HepG2 (cell line): ENCODE results near the gene PARN. TPM values are rescaled to one million over a fixed set of nuclear protein-coding genes. Genes with fewer than 3 reads are reported as not detected.

ENCODE experiments used
- AHR ChIP-seq: IDR thresholded peaks from 2 replicates; pipeline ENCODE4 v1.6.1; 2018; ENCODE audit warnings: missing genetic modification reagents, missing compliant biosample characterization
- BORCS8-MEF2B ChIP-seq: sonication (generic); formaldehyde crosslinking; IDR thresholded peaks from 2 replicates; pipeline ENCODE4 v1.8.0; 2022; ENCODE audit warnings: mild to moderate bottlenecking, missing genetic modification reagents
- DMAP1 ChIP-seq: IDR thresholded peaks from 2 replicates; pipeline ENCODE4 v1.6.1; 2016
- FOXO1 ChIP-seq: sonication (generic); formaldehyde crosslinking; IDR thresholded peaks from 2 replicates; pipeline ENCODE4 v1.4.0; 2020; ENCODE audit warnings: missing genetic modification reagents
- GABPB1 ChIP-seq: IDR thresholded peaks from 2 replicates; pipeline ENCODE4 v1.6.1; 2016; ENCODE audit warnings: mild to moderate bottlenecking, missing genetic modification reagents, moderate library complexity, missing compliant biosample characterization
- JDP2 ChIP-seq: sonication (generic); formaldehyde crosslinking; IDR thresholded peaks from 2 replicates; pipeline ENCODE4 v1.8.1; 2022; ENCODE audit warnings: missing genetic modification reagents, borderline replicate concordance
- ZNF121 ChIP-seq: sonication (generic); formaldehyde crosslinking; IDR thresholded peaks from 2 replicates; pipeline ENCODE4 v1.5.0; 2020; ENCODE audit warnings: mild to moderate bottlenecking, missing genetic modification reagents
- ZNF230 ChIP-seq: sonication (generic); formaldehyde crosslinking; IDR thresholded peaks from 2 replicates; pipeline ENCODE4 v1.4.0; 2020; ENCODE audit warnings: mild to moderate bottlenecking, missing genetic modification reagents
- ZNF350 ChIP-seq: sonication (generic); formaldehyde crosslinking; IDR thresholded peaks from 2 replicates; pipeline ENCODE4 v1.4.0; 2020; ENCODE audit warnings: mild to moderate bottlenecking, low read depth, missing genetic modification reagents, borderline replicate concordance
- ZNF432 ChIP-seq: sonication (generic); formaldehyde crosslinking; IDR thresholded peaks from 2 replicates; pipeline ENCODE4 v1.5.0; 2020; ENCODE audit warnings: missing genetic modification reagents, mild to moderate bottlenecking, borderline replicate concordance
- ZNF460 ChIP-seq: sonication (generic); formaldehyde crosslinking; IDR thresholded peaks from 2 replicates; pipeline ENCODE4 v1.5.1; 2020; ENCODE audit warnings: missing genetic modification reagents, mild to moderate bottlenecking, borderline replicate concordance
- ZNF572 ChIP-seq: sonication (generic); formaldehyde crosslinking; IDR thresholded peaks from 2 replicates; pipeline ENCODE4 v1.5.1; 2020; ENCODE audit warnings: mild to moderate bottlenecking, missing genetic modification reagents
- ZNF605 ChIP-seq: sonication (generic); formaldehyde crosslinking; IDR thresholded peaks from 2 replicates; pipeline ENCODE4 v1.8.0; 2022; ENCODE audit warnings: mild to moderate bottlenecking, missing genetic modification reagents
- ZNF607 ChIP-seq: sonication (generic); formaldehyde crosslinking; IDR thresholded peaks from 2 replicates; pipeline ENCODE4 v1.5.1; 2020; ENCODE audit warnings: missing genetic modification reagents, mild to moderate bottlenecking, borderline replicate concordance
- ZNF839 ChIP-seq: sonication (generic); formaldehyde crosslinking; IDR thresholded peaks from 2 replicates; pipeline ENCODE4 v1.4.0; 2020; ENCODE audit warnings: missing genetic modification reagents, mild to moderate bottlenecking, borderline replicate concordance
- polyA plus RNA-seq, 8 experiments: library from polyadenylated mRNA; depleted of rRNA in 3 of 8; stranded (reverse) in 7 of 8; unstranded in 1 of 8; fragments of >200 nt; fragmentation: Illumina TruSeq in 4 of 8; extraction: Trizol in 4 of 8; gene quantifications; 2 replicates each; pipeline versions ENCODE4 v1.2.1 to v1.2.3, GENCODE V29; 2011 to 2016; ENCODE audit warnings: low read depth in 4 of 8, missing spikeins in 1 of 8, mixed read lengths in 1 of 8; ENCODE audit not compliant: insufficient read depth in 1 of 8
- total RNA-seq, 5 experiments: library from RNA; depleted of rRNA; stranded (reverse); fragments of >200 nt; fragmentation: Illumina TruSeq; extraction: Trizol; gene quantifications; 2 replicates each; pipeline ENCODE4 v1.2.3, GENCODE V29; 2016; ENCODE audit warnings: low read depth in 1 of 5
- TF ChIP-seq, protein P1 (sequence below): sonication (generic); formaldehyde crosslinking; IDR thresholded peaks from 2 replicates; pipeline ENCODE4 v1.8.0; 2022; ENCODE audit warnings: mild to moderate bottlenecking, missing genetic modification reagents, borderline replicate concordance
- TF ChIP-seq, protein P2 (sequence below): sonication (generic); formaldehyde crosslinking; IDR thresholded peaks from 2 replicates; pipeline ENCODE4 v1.5.0; 2020; ENCODE audit warnings: missing genetic modification reagents
- TF ChIP-seq, protein P3 (sequence below): sonication (generic); formaldehyde crosslinking; IDR thresholded peaks from 2 replicates; pipeline ENCODE4 v1.4.0; 2020; ENCODE audit warnings: missing genetic modification reagents
- TF ChIP-seq, protein P4 (sequence below): sonication (generic); formaldehyde crosslinking; IDR thresholded peaks from 2 replicates; pipeline ENCODE4 v1.4.0; 2020; ENCODE audit warnings: missing genetic modification reagents

Gene PARN
- total and polyA plus RNA-seq, 2 of the 13 experiments (the other 11 are each of a cell fraction or from before 2014, with no cell fraction given) = 13.3 to 47.6 TPM

DNA sequence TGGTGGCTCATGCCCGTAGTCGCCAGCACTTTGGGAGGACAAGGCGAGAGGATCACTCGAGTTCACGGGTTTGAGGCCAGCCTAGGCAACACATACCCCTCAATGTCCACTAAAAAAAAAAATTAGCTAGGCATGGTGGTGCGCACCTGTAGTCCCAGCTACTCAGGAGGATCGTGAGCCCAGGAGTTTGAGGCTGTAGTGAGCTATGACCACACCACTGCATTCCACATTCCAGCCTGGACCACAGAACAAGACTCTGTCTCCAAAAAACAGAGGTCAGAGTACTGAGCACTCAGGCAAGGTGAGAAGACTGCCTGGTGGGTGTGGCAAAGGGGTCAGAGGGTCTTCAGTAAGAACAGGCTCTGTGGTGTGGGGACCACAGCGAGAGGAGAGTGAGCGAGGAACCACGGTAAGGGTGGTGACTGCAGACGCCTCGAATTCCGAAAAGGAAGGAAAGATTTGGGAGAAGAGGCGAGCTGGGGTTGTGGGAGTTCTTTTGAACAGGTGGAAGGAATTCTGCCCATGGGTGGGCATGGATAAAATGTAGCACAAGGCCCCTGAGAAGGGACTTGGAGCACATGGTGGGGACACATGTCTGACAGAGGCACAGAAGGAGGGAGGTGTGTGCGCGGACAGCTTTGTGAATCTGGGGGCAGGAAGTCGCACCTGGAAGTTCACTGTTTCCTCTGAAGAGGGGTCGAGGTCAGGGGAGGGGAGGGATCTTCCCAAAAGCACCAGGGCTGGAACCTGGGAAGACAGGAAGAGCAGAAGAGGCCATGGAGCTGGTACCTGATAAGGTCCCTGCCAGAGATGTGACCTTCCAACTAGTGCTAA, 134.6 kb downstream of the PARN start (continued):
- TF ChIP-seq, protein P1, sequence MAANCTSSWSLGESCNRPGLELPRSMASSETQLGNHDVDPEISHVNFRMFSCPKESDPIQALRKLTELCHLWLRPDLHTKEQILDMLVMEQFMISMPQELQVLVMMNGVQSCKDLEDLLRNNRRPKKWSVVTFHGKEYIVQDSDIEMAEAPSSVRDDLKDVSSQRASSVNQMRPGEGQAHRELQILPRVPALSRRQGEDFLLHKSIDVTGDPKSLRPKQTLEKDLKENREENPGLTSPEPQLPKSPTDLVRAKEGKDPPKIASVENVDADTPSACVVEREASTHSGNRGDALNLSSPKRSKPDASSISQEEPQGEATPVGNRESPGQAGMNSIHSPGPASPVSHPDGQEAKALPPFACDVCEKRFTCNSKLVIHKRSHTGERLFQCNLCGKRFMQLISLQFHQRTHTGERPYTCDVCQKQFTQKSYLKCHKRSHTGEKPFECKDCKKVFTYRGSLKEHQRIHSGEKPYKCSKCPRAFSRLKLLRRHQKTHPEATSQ = peak; percentile 48; the same call in 1 of the 2 replicates
- TF ChIP-seq JDP2 (no peak), ZNF605 (CRISPR knock-in tag) (0 out of 2 replicates have a peak, but pooled peaks have one; percentile 24), AHR (CRISPR knock-in tag) (no peak), ZNF607 (CRISPR knock-in tag) (0 out of 2 replicates have a peak, but pooled peaks have one; percentile 27), ZNF460 (peak; percentile 80), ZNF121 (CRISPR knock-in tag) (peak; percentile 96), ZNF230 (CRISPR knock-in tag) (0 out of 2 replicates have a peak, but pooled peaks have one; percentile 56), GABPB1 (CRISPR knock-in tag) (no peak), ZNF350 (CRISPR knock-in tag) (0 out of 2 replicates have a peak, but pooled peaks have one; percentile 49), FOXO1 (CRISPR knock-in tag) (no peak), ZNF432 (CRISPR knock-in tag) (no peak), DMAP1 (CRISPR knock-in tag) (no peak), BORCS8-MEF2B (CRISPR knock-in tag) (0 out of 2 replicates have a peak, but pooled peaks have one; percentile 41), ZNF572 (CRISPR knock-in tag) (no peak), ZNF839 (CRISPR knock-in tag) (peak; percentile 54; the same call in 1 of the 2 replicates)
- TF ChIP-seq, protein P2, sequence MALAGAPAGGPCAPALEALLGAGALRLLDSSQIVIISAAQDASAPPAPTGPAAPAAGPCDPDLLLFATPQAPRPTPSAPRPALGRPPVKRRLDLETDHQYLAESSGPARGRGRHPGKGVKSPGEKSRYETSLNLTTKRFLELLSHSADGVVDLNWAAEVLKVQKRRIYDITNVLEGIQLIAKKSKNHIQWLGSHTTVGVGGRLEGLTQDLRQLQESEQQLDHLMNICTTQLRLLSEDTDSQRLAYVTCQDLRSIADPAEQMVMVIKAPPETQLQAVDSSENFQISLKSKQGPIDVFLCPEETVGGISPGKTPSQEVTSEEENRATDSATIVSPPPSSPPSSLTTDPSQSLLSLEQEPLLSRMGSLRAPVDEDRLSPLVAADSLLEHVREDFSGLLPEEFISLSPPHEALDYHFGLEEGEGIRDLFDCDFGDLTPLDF (CRISPR knock-in tag) = no peak
- TF ChIP-seq, protein P3, sequence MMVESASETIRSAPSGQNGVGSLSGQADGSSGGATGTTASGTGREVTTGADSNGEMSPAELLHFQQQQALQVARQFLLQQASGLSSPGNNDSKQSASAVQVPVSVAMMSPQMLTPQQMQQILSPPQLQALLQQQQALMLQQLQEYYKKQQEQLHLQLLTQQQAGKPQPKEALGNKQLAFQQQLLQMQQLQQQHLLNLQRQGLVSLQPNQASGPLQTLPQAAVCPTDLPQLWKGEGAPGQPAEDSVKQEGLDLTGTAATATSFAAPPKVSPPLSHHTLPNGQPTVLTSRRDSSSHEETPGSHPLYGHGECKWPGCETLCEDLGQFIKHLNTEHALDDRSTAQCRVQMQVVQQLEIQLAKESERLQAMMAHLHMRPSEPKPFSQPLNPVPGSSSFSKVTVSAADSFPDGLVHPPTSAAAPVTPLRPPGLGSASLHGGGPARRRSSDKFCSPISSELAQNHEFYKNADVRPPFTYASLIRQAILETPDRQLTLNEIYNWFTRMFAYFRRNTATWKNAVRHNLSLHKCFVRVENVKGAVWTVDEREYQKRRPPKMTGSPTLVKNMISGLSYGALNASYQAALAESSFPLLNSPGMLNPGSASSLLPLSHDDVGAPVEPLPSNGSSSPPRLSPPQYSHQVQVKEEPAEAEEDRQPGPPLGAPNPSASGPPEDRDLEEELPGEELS (CRISPR knock-in tag) = 0 out of 2 replicates have a peak, but pooled peaks have one; percentile 30
- TF ChIP-seq, protein P4, sequence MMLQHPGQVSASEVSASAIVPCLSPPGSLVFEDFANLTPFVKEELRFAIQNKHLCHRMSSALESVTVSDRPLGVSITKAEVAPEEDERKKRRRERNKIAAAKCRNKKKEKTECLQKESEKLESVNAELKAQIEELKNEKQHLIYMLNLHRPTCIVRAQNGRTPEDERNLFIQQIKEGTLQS (CRISPR knock-in tag) = 0 out of 2 replicates have a peak, but pooled peaks have one; percentile 23
